ENCODE data around the gene LSM14A.

DNA sequence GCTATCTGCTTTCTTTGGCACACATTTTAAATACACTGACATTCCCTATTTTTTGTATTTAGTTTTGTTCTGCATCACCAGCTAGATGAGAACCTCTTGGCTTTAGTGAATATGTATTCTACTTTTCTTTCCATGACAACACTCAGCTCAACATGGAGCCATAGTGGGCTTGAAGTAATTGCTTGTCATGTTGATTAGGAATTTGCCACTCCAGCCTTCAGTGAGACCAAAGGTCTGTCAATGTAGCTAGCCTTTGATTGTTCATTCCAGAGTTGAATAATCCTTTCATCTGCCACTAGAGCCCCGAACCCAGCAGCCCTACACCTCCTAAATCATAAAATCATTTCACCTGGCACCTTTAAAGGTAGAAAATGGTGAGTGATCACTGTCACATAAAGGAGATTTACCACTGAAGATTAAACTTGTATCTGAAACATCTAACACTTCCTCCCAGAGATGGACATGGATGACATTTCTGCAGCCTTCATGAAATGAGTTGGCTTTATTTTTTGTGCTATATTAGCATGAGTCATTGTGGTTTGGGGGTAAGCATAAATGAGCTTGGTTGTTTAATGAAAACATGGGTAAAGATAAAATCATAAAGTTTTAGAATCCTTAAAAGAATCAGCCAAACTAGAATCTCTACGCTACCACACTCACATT lies 52.8 kb downstream of the LSM14A start:
- TF ChIP-seq, protein P1, sequence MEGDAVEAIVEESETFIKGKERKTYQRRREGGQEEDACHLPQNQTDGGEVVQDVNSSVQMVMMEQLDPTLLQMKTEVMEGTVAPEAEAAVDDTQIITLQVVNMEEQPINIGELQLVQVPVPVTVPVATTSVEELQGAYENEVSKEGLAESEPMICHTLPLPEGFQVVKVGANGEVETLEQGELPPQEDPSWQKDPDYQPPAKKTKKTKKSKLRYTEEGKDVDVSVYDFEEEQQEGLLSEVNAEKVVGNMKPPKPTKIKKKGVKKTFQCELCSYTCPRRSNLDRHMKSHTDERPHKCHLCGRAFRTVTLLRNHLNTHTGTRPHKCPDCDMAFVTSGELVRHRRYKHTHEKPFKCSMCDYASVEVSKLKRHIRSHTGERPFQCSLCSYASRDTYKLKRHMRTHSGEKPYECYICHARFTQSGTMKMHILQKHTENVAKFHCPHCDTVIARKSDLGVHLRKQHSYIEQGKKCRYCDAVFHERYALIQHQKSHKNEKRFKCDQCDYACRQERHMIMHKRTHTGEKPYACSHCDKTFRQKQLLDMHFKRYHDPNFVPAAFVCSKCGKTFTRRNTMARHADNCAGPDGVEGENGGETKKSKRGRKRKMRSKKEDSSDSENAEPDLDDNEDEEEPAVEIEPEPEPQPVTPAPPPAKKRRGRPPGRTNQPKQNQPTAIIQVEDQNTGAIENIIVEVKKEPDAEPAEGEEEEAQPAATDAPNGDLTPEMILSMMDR (IDR thresholded peaks at IDR 0.05; ENCODE audit: insufficient read depth, low read length, poor library complexity, severe bottlenecking): no peak
- TF ChIP-seq EZH2phosphoT487 (conservative IDR thresholded peaks at IDR 0.05; ENCODE audit: low read length): no peak

Data from SU-DHL-6 (cell line).